GM12878 (cell line): ENCODE measurements around the gene CTIF.

Source experiments
- GABPA ChIP-seq: IDR thresholded peaks from 2 replicates; pipeline ENCODE4 v1.6.1; 2014; ENCODE audit warnings: antibody characterized with exemption, low read depth, mild to moderate bottlenecking, inconsistent platforms
- HDAC6 ChIP-seq: fragments of 200-600 bp; sonication (generic); IDR thresholded peaks from one replicate; pipeline ENCODE4 v1.8.0; 2017; ENCODE audit warnings: antibody characterized with exemption; ENCODE audit not compliant: unreplicated experiment

DNA sequence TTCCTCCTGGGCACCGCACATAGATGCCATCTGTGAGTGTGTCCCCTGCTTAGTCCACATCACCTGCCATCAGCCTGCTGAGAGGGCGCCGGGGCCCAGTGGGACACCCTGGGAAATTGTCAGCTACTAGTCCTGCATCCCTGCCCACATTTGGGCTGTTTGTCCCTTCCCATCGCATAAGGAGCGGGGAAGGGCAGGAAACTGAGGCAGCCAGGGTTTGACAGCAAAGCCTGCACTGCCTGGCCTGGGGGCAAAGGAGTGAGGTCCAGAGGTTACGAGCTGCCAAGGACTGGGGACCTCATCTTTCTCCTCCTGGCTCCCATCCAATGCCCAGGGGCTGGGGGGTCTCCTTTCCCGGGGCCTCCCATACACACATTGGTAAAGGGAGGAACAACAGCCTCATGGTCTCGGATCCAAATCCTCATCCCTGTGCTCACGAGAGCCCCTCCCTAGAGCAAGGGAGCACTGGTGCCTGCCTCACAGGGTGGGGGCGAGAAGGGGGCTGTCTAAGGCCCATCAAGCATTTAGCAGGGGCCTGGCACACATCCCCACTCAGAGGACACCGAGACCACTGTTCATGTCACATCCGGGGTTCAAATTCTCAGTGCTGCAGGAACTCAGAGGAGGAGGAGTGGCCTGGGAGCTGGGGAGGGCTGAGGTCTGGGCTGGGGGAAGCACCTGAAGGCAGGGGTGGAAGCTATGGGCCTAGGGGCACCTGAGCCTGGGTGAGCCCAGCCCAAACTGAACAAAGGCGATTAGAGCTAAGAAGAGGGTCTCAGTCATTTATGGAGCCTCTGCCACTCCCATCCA is 298.2 kb downstream of the CTIF start:
- no peak for TF ChIP-seq GABPA
- TF ChIP-seq HDAC6, result no peak
